HG03025 (cell line): Measurements from ENCODE around the gene ACVRL1.

Source experiments
- ATAC-seq: cut with Tn5 transposase; IDR thresholded peaks from one replicate; pipeline ENCODE4 v1.9.1; 2021; ENCODE audit warnings: mild to moderate bottlenecking, moderate library complexity; ENCODE audit not compliant: unreplicated experiment, low FRiP score

ACVRL1 gene

GRCh38 chr12:51895378-51896135 is 11.7 kb upstream of the ACVRL1 start:
- ATAC-seq, result no peak

- no peak for ATAC-seq
These were observed 11.1 kb upstream of the ACVRL1 start for GRCh38 chr12:51896236-51896635.

- no peak for ATAC-seq
These were observed 10.1 kb upstream of the ACVRL1 start for GRCh38 chr12:51897181-51897580.

GRCh38 chr12:51898506-51898905 is 8.8 kb upstream of the ACVRL1 start:
- no peak for ATAC-seq

- no peak for ATAC-seq
These were observed 8.4 kb upstream of the ACVRL1 start for GRCh38 chr12:51898937-51899336.

GRCh38 chr12:51900323-51900889 is 6.9 kb upstream of the ACVRL1 start:
- no peak for ATAC-seq

- ATAC-seq, result no peak
These were observed 6.0 kb upstream of the ACVRL1 start for GRCh38 chr12:51901121-51901817.

- no peak for ATAC-seq
These were observed 5.4 kb upstream of the ACVRL1 start for GRCh38 chr12:51901881-51902280.

- no peak for ATAC-seq
These were observed 2.3 kb upstream of the ACVRL1 start for GRCh38 chr12:51904951-51905470.

- no peak for ATAC-seq
These were observed 1.6 kb upstream of the ACVRL1 start for GRCh38 chr12:51905471-51906429.

- no peak for ATAC-seq
These were observed 748 bp upstream of the ACVRL1 start for GRCh38 chr12:51906430-51907082.

GRCh38 chr12:51907856-51908425 is 637 bp downstream of the ACVRL1 start:
- ATAC-seq, result no peak

- ATAC-seq, result no peak
These were observed 1.7 kb downstream of the ACVRL1 start for GRCh38 chr12:51908876-51909592.

- ATAC-seq, result no peak
These were observed 2.9 kb downstream of the ACVRL1 start for GRCh38 chr12:51910168-51910567.

- ATAC-seq, result no peak
These were observed 3.4 kb downstream of the ACVRL1 start for GRCh38 chr12:51910691-51911090.

GRCh38 chr12:51911307-51911706 is 4.0 kb downstream of the ACVRL1 start:
- ATAC-seq, result no peak

GRCh38 chr12:51911788-51912711 is 4.7 kb downstream of the ACVRL1 start:
- ATAC-seq, result no peak
